HepG2 (cell line): Measurements from ENCODE around the gene TAGAP. TPM values are rescaled to one million over a fixed set of nuclear protein-coding genes. Genes with fewer than 3 reads are reported as not detected.

Experiments used
- ATAC-seq: fragments of 200-7000 bp; cut with Tn5 transposase; 3 replicates; pipeline ENCODE4 v1.9.1; 2020; ENCODE audit warnings: mild to moderate bottlenecking, moderate library complexity
- BruUV-seq: library from RNA; stranded (reverse); fragments of 400-500 nt; replicated peaks from 2 replicates; lab custom pipeline; 2021; lab: Mats Ljungman, UMichigan
- CTCF ChIA-PET: fragments of 300-600 bp; formaldehyde crosslinking; extraction: SDS; loops from one replicate; lab custom pipeline; 2021; ENCODE audit warnings: low total read pairs, inconsistent platforms, low intra/inter-chr PET ratio; lab: Yijun Ruan, JAX
- POLR2A ChIA-PET: fragments of 350-600 bp; sonication (Branson Sonifier 250); formaldehyde crosslinking; loops from one replicate; lab custom pipeline; 2020; ENCODE audit warnings: antibody characterized with exemption, inconsistent platforms; lab: Yijun Ruan, JAX
- DNase-seq: peaks from one replicate; pipeline ENCODE4 v3.0.0-alpha.2; 2015; ENCODE audit warnings: low spot score
- FAIRE-seq: peaks from 3 replicates; lab custom pipeline; 2011; peaks lifted over from hg19 to GRCh38; lab: Jason Lieb, UNC
- H2AFZ ChIP-seq: one replicate; pipeline ENCODE4 v1.6.1; 2011; ENCODE audit warnings: low read length, inconsistent platforms
- H3K27ac ChIP-seq: fragments of 300-600 bp; 3 replicates; pipeline ENCODE4 v1.8.0; 2011; ENCODE audit warnings: mixed run types, mild to moderate bottlenecking, mixed read lengths, low read length, inconsistent platforms; ENCODE audit not compliant: insufficient read depth; ENCODE audit errors: extremely low read length
- H3K27me3 ChIP-seq, 2 experiments: fragments of 200-600 bp in 1 of 2; 2 replicates in 1 of 2; 3 replicates in 1 of 2; pipeline versions ENCODE4 v1.6.0 to v1.8.0; 2011; ENCODE audit warnings: low read length in 2 of 2, mild to moderate bottlenecking in 2 of 2, moderate library complexity in 2 of 2, inconsistent platforms in 1 of 2; ENCODE audit not compliant: insufficient read depth in 2 of 2, control insufficient read depth in 1 of 2
- H3K36me3 ChIP-seq, 2 experiments: fragments of 200-600 bp in 1 of 2; replicated peaks in 1 of 2; 2 replicates in 1 of 2; 3 replicates in 1 of 2; pipeline versions ENCODE4 v1.5.1 to v1.8.0; 2011; ENCODE audit warnings: low read length in 2 of 2, inconsistent platforms in 1 of 2; ENCODE audit not compliant: insufficient read depth in 2 of 2, control insufficient read depth in 1 of 2
- H3K4me1 ChIP-seq: 2 replicates; pipeline ENCODE4 v1.5.1; 2012; ENCODE audit warnings: low read length, inconsistent platforms; ENCODE audit not compliant: insufficient read depth
- H3K4me2 ChIP-seq: 2 replicates; pipeline ENCODE4 v1.6.0; 2011; ENCODE audit warnings: low read depth, low read length, inconsistent platforms
- H3K4me3 ChIP-seq, 3 experiments: fragments of 200-600 bp in 1 of 3; sonication (generic), shearing (Covaris generic) in 1 of 3; replicated peaks in 1 of 3; 2 replicates each; pipeline ENCODE4 v1.5.1; 2011 to 2016; ENCODE audit warnings: low read length in 3 of 3, inconsistent platforms in 2 of 3, low read depth in 2 of 3, mild to moderate bottlenecking in 2 of 3, control low read depth in 1 of 3, mixed read lengths in 1 of 3; ENCODE audit not compliant: insufficient read depth in 1 of 3
- H3K79me2 ChIP-seq: one replicate; pipeline ENCODE4 v1.6.1; 2011; ENCODE audit warnings: low read length, inconsistent platforms; ENCODE audit not compliant: insufficient read depth
- H3K9ac ChIP-seq: 2 replicates; pipeline ENCODE4 v1.6.0; 2011; ENCODE audit warnings: mild to moderate bottlenecking, low read depth, low read length, inconsistent platforms; ENCODE audit not compliant: insufficient read depth
- H3K9me3 ChIP-seq: 2 replicates; pipeline ENCODE4 v1.5.1; 2012; ENCODE audit warnings: mild to moderate bottlenecking, low read length
- H4K20me1 ChIP-seq: 2 replicates; pipeline ENCODE4 v1.6.0; 2011; ENCODE audit warnings: inconsistent platforms, mild to moderate bottlenecking, low read length, moderate library complexity; ENCODE audit not compliant: insufficient read depth
- BATF2 ChIP-seq: sonication (generic); formaldehyde crosslinking; IDR thresholded peaks from 2 replicates; pipeline ENCODE4 v1.8.0; 2022; ENCODE audit warnings: mild to moderate bottlenecking, missing genetic modification reagents, moderate library complexity
- KAT2B ChIP-seq: fragments of 150-350 bp; IDR thresholded peaks from 2 replicates; pipeline ENCODE4 v1.6.1; 2014; ENCODE audit warnings: low read depth, low read length, borderline replicate concordance
- KDM5A ChIP-seq: fragments of 200-600 bp; sonication (generic); IDR thresholded peaks from 2 replicates; pipeline ENCODE4 v1.7.0; 2018; ENCODE audit warnings: antibody characterized with exemption, mild to moderate bottlenecking, low read length, borderline replicate concordance
- MTF1 ChIP-seq: sonication (generic); formaldehyde crosslinking; IDR thresholded peaks from 2 replicates; pipeline ENCODE4 v1.5.0; 2020; ENCODE audit warnings: missing genetic modification reagents
- NCOA5 ChIP-seq: sonication (generic); formaldehyde crosslinking; IDR thresholded peaks from 2 replicates; pipeline ENCODE4 v1.4.0; 2020; ENCODE audit warnings: missing genetic modification reagents
- RFX3 ChIP-seq: IDR thresholded peaks from 2 replicates; pipeline ENCODE4 v1.6.1; 2016; ENCODE audit warnings: missing biosample characterization, missing genetic modification reagents
- SALL2 ChIP-seq: sonication (generic); formaldehyde crosslinking; IDR thresholded peaks from 2 replicates; pipeline ENCODE4 v1.8.1; 2023; ENCODE audit warnings: mild to moderate bottlenecking, missing genetic modification reagents, inconsistent platforms
- SIX1 ChIP-seq: sonication (generic); formaldehyde crosslinking; IDR thresholded peaks from 2 replicates; pipeline ENCODE4 v1.4.0; 2020; ENCODE audit warnings: missing genetic modification reagents, borderline replicate concordance
- SMARCC2 ChIP-seq: fragments of 450-650 bp; IDR thresholded peaks from 2 replicates; pipeline ENCODE4 v1.6.1; 2017; ENCODE audit warnings: antibody characterized with exemption, mild to moderate bottlenecking
- ZBTB49 ChIP-seq: sonication (generic); formaldehyde crosslinking; IDR thresholded peaks from 2 replicates; pipeline ENCODE4 v1.4.0; 2020; ENCODE audit warnings: missing genetic modification reagents, borderline replicate concordance
- ZNF260 ChIP-seq: sonication (generic); formaldehyde crosslinking; IDR thresholded peaks from 2 replicates; pipeline ENCODE4 v1.4.0; 2020; ENCODE audit warnings: missing genetic modification reagents, low read depth, mild to moderate bottlenecking, borderline replicate concordance
- WGBS: methylation state at CpG from one replicate; pipeline ENCODE4 v1.1.6; 2017; ENCODE audit warnings: low lambda C conversion rate; 5-methylcytosine and 5-hydroxymethylcytosine counted together
- in situ Hi-C: cut with HindIII; loops from 2 replicates; pipeline ENCODE4 v1.10.0; 2017; ENCODE audit warnings: low pct_unique_long_range_greater_than_20kb; ENCODE audit not compliant: extremely low pct_ligation_motif_present
- intact Hi-C: fragments of 100-400 bp; cut with micrococcal nuclease; formaldehyde crosslinking; loops from one replicate; pipeline ENCODE4 v1.10.0; 2022; ENCODE audit not compliant: unreplicated experiment
- polyA plus RNA-seq, 8 experiments: library from polyadenylated mRNA; depleted of rRNA in 3 of 8; stranded (reverse) in 7 of 8; unstranded in 1 of 8; fragments of >200 nt; fragmentation: Illumina TruSeq in 4 of 8; extraction: Trizol in 4 of 8; gene quantifications; 2 replicates each; pipeline versions ENCODE4 v1.2.1 to v1.2.3, GENCODE V29; 2011 to 2016; ENCODE audit warnings: low read depth in 4 of 8, missing spikeins in 1 of 8, mixed read lengths in 1 of 8; ENCODE audit not compliant: insufficient read depth in 1 of 8
- total RNA-seq, 5 experiments: library from RNA; depleted of rRNA; stranded (reverse); fragments of >200 nt; fragmentation: Illumina TruSeq; extraction: Trizol; gene quantifications; 2 replicates each; pipeline ENCODE4 v1.2.3, GENCODE V29; 2016; ENCODE audit warnings: low read depth in 1 of 5
- TF ChIP-seq, protein P1 (sequence below): sonication (generic); formaldehyde crosslinking; IDR thresholded peaks from 2 replicates; pipeline ENCODE4 v1.5.0; 2020; ENCODE audit warnings: mild to moderate bottlenecking, missing genetic modification reagents

Gene TAGAP
- total and polyA plus RNA-seq, 2 of the 13 experiments (the other 11 are each of a cell fraction or from before 2014, with no cell fraction given), result not detected

DNA sequence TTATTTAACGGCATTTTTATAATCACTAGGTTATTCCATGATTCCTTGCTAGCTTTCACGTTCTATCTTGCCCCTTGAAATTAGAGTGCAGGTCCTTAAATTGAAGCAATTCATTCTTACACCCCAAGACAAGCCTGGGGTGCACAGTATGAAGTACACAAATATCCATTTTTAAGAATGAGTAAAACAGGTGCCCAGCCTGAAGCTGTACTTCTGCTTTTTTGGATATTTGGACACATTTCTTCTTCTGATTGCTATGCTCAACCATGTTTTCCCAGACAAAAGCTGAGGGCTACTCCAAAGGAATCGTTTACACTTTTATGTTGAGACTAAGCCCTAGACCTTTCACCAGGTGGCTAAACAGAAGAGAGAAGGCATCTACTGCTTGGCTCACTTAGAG, 7.9 kb upstream of the TAGAP start:
- Histone ChIP-seq H3K36me3 (no peaks in the 10 kb centered on the region), H3K4me3 (no peak overlapping the region), H3K27ac (no peak overlapping the region), H3K9me3 (no peaks in the 10 kb centered on the region), H4K20me1 (no peaks in the 10 kb centered on the region), H3K9ac (no peak overlapping the region), H3K27me3 (peaks cover 11 to 64% of the 10 kb centered on the region in 2 experiments; a peak in 4 of 5 replicates), H2AFZ (no peak overlapping the region), H3K4me2 (no peak overlapping the region), H3K4me1 (no peaks in the 10 kb centered on the region), H3K79me2 (no peaks in the 10 kb centered on the region)
- ChIA-PET CTCF (no interaction called here), POLR2A (no interaction called here)
- no peak for FAIRE-seq
- BruUV-seq, result no TSS peak
- no peak for DNase-seq
- WGBS, result 6% methylated on average over 3 of the region's 3 CpGs
- ATAC-seq, result no peak
- intact Hi-C loops, result no loop called here
- no peak for TF ChIP-seq NCOA5 (CRISPR knock-in tag)
- TF ChIP-seq MTF1 (CRISPR knock-in tag), result no peak
- TF ChIP-seq SMARCC2, result no peak
- no peak for TF ChIP-seq KAT2B
- TF ChIP-seq SIX1 (CRISPR knock-in tag), result no peak
- no peak for TF ChIP-seq ZBTB49 (CRISPR knock-in tag)
- no peak for TF ChIP-seq KDM5A
- TF ChIP-seq, protein P1, sequence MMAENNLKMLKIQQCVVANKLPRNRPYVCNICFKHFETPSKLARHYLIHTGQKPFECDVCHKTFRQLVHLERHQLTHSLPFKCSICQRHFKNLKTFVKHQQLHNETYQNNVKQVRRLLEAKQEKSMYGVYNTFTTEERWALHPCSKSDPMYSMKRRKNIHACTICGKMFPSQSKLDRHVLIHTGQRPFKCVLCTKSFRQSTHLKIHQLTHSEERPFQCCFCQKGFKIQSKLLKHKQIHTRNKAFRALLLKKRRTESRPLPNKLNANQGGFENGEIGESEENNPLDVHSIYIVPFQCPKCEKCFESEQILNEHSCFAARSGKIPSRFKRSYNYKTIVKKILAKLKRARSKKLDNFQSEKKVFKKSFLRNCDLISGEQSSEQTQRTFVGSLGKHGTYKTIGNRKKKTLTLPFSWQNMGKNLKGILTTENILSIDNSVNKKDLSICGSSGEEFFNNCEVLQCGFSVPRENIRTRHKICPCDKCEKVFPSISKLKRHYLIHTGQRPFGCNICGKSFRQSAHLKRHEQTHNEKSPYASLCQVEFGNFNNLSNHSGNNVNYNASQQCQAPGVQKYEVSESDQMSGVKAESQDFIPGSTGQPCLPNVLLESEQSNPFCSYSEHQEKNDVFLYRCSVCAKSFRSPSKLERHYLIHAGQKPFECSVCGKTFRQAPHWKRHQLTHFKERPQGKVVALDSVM (CRISPR knock-in tag), result no peak
- no peak for TF ChIP-seq ZNF260 (CRISPR knock-in tag)
- TF ChIP-seq SALL2, result no peak
- no peak for TF ChIP-seq RFX3 (CRISPR knock-in tag)
- no peak for TF ChIP-seq BATF2 (CRISPR knock-in tag)
- in situ Hi-C loops, result no loop called here
